K562 (cell line): ENCODE data around the gene CETN1.

Experiments
- ARID4B ChIP-seq: sonication (generic); formaldehyde crosslinking; IDR thresholded peaks from 2 replicates; pipeline ENCODE4 v1.8.0; 2022; ENCODE audit warnings: mild to moderate bottlenecking, missing genetic modification reagents
- ATF3 ChIP-seq, 2 experiments: fragments of 450-650 bp in 1 of 2; sonication (generic) in 1 of 2; formaldehyde crosslinking in 1 of 2; IDR thresholded peaks in 1 of 2; conservative IDR thresholded peaks in 1 of 2; 2 replicates each; pipeline versions ENCODE4 v1.6.1 to v1.8.1; 2016 to 2023; ENCODE audit warnings: mild to moderate bottlenecking in 2 of 2, moderate library complexity in 2 of 2, inconsistent platforms in 1 of 2, missing genetic modification reagents in 1 of 2
- BACH1 ChIP-seq: fragments of 200-800 bp; sonication (Bioruptor generic); IDR thresholded peaks from 2 replicates; pipeline ENCODE4 v1.6.1; 2016; ENCODE audit warnings: missing genetic modification characterization, missing compliant biosample characterization
- FIP1L1 ChIP-seq: fragments of 200-400 bp; formaldehyde crosslinking; IDR thresholded peaks from 2 replicates; pipeline ENCODE4 v1.6.1; 2018; ENCODE audit warnings: mild to moderate bottlenecking, low read depth, low read length; ENCODE audit not compliant: poor library complexity, severe bottlenecking
- GATA2 ChIP-seq: sonication (generic); formaldehyde crosslinking; IDR thresholded peaks from 2 replicates; pipeline ENCODE4 v1.4.0; 2020; ENCODE audit warnings: mild to moderate bottlenecking, missing genetic modification reagents
- ID3 ChIP-seq, 2 experiments: fragments of 250-450 bp in 1 of 2; fragments of 450-650 bp in 1 of 2; sonication (Bioruptor Pico) in 1 of 2; IDR thresholded peaks; 2 replicates each; pipeline versions ENCODE4 v1.6.1 to v1.8.0; 2016 to 2021; ENCODE audit warnings: mild to moderate bottlenecking in 2 of 2, moderate library complexity in 2 of 2, missing compliant biosample characterization in 1 of 2, missing genetic modification characterization in 1 of 2
- NKRF ChIP-seq: fragments of 450-650 bp; IDR thresholded peaks from 2 replicates; pipeline ENCODE4 v1.6.1; 2016; ENCODE audit warnings: borderline replicate concordance
- PHF21A ChIP-seq: fragments of 450-650 bp; IDR thresholded peaks from 2 replicates; pipeline ENCODE4 v1.6.1; 2017; ENCODE audit warnings: low read depth, borderline replicate concordance
- SUPT5H ChIP-seq: fragments of 450-650 bp; IDR thresholded peaks from 2 replicates; pipeline ENCODE4 v1.6.1; 2016
- ZFX ChIP-seq: sonication (generic); formaldehyde crosslinking; IDR thresholded peaks from 2 replicates; pipeline ENCODE4 v1.8.0; 2022; ENCODE audit warnings: mild to moderate bottlenecking, missing genetic modification reagents, moderate library complexity

- TF ChIP-seq ZFX (CRISPR knock-in tag) (no peak), ARID4B (no peak), NKRF (no peak), ATF3 (IDR thresholded peaks at IDR 0.05) (no peak), ATF3 (CRISPR knock-in tag; conservative IDR thresholded peaks at IDR 0.05) (no peak), SUPT5H (no peak), ID3 (CRISPR knock-in tag; IDR thresholded peaks at IDR 0.05) (no peak), ID3 (tag; IDR thresholded peaks at IDR 0.05) (no peak), GATA2 (no peak), PHF21A (no peak), BACH1 (tag) (no peak), FIP1L1 (no peak)
These were observed 24.3 kb upstream of the CETN1 start for GRCh38 chr18:555705-556457.
